Measurements from ENCODE around the gene ZDHHC1.

ZDHHC1 gene

GRCh38 chr16:67396159-67397035, 19.9 kb downstream of the ZDHHC1 start:
- DNase-seq (ENCODE audit: insufficient read length, low spot score) (peak; percentile 55), FAIRE-seq (no peak)
- TF ChIP-seq, protein P1, sequence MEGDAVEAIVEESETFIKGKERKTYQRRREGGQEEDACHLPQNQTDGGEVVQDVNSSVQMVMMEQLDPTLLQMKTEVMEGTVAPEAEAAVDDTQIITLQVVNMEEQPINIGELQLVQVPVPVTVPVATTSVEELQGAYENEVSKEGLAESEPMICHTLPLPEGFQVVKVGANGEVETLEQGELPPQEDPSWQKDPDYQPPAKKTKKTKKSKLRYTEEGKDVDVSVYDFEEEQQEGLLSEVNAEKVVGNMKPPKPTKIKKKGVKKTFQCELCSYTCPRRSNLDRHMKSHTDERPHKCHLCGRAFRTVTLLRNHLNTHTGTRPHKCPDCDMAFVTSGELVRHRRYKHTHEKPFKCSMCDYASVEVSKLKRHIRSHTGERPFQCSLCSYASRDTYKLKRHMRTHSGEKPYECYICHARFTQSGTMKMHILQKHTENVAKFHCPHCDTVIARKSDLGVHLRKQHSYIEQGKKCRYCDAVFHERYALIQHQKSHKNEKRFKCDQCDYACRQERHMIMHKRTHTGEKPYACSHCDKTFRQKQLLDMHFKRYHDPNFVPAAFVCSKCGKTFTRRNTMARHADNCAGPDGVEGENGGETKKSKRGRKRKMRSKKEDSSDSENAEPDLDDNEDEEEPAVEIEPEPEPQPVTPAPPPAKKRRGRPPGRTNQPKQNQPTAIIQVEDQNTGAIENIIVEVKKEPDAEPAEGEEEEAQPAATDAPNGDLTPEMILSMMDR (IDR thresholded peaks at IDR 0.05; ENCODE audit: insufficient read depth, missing control alignments): no peak

GRCh38 chr16:67395458-67396158, 20.7 kb downstream of the ZDHHC1 start:
- TF ChIP-seq, protein P1 (IDR thresholded peaks at IDR 0.05; ENCODE audit: insufficient read depth, missing control alignments): no peak
- FAIRE-seq: no peak
- peak; percentile 31 for DNase-seq (ENCODE audit: insufficient read length, low spot score)

GRCh38 chr16:67395105-67395457, 21.2 kb downstream of the ZDHHC1 start:
- DNase-seq (ENCODE audit: insufficient read length, low spot score): no peak
- TF ChIP-seq, protein P1 (IDR thresholded peaks at IDR 0.05; ENCODE audit: insufficient read depth, missing control alignments): no peak
- FAIRE-seq: no peak

DNA sequence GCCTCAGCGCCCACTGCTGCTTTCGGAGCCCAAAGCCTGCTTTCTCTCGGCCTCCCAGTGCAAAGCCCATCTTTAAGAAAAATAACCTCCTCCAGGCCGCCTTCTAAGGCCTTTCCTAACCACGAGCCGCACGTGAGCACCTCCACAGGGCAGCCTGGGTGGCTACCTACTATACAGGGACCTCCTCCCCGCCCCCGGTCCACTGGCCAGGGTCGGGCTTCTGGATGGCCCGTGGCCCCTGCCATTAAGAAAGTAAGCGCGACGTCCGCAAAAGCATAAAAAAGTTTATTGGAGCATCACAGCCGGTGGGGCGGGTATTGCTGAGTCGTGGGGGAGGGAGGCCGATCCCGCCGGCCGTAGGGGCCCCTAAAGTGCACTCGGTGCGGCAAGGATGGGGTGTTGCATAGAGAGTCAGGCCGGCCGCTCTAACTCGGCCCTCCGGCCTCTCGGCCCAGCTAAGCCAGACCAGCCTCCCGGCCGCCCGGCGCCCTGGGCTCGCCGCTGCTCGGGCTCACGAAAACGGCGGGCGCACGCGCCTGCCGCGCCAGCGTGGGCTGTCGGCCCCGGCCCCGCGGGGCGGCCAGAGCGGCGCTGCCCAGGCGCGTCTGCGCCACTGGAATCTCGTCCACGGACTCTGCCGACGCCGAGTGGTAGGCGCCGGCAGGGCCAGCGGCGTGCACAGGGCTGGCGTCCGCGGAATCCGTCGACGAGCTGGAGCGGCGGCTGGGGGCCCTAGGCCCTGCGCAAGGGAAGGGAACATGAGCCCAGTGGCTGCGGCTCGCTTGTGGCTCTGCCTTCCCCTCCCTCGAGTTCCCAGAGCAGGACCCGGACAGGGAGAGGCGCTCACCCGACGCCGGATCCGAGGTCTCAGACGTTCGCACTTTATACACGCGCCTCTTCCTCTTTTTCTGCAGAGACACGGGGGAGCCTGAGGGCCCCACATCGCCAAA, 21.8 kb downstream of the ZDHHC1 start:
- no peak for FAIRE-seq
- DNase-seq (ENCODE audit: insufficient read length, low spot score): no peak

GRCh38 chr16:67393788-67394154, 22.5 kb downstream of the ZDHHC1 start:
- FAIRE-seq (no peak), DNase-seq (ENCODE audit: insufficient read length, low spot score) (no peak)
- TF ChIP-seq, protein P1 (IDR thresholded peaks at IDR 0.05; ENCODE audit: insufficient read depth, missing control alignments): no peak

More for the DNA sequence above, 21.8 kb downstream of the ZDHHC1 start:
- TF ChIP-seq, protein P1 (IDR thresholded peaks at IDR 0.05; ENCODE audit: insufficient read depth, missing control alignments): no peak

- TF ChIP-seq, protein P1 (IDR thresholded peaks at IDR 0.05; ENCODE audit: insufficient read depth, missing control alignments): peak; percentile 38
- no peak for FAIRE-seq
- DNase-seq (ENCODE audit: insufficient read length, low spot score): peak; percentile 66
These were observed 23.0 kb downstream of the ZDHHC1 start, which contains the start of gene TPPP3 for GRCh38 chr16:67393111-67393787. TPPP3 (minus strand) TSS chr16:67393498; CDS start chr16:67391111, 2,387 bp downstream.
